GM21447 (cell line): ENCODE data around the gene RDX.
A peak's percentile ranks its signal among the peaks of the same experiment; 100 is the strongest.
"Not testable (repeated sequence)": the region's sequence is repeated elsewhere in the genome, so short reads cannot be mapped to it uniquely, and the experiment has no call there.

Source experiments
- ATAC-seq: cut with Tn5 transposase; IDR thresholded peaks from one replicate; pipeline ENCODE4 v1.9.1; 2021; ENCODE audit not compliant: unreplicated experiment

Gene RDX

GRCh38 chr11:110306019-110306388 lies 9.6 kb upstream of the RDX start:
- not testable (repeated sequence) for ATAC-seq

DNA sequence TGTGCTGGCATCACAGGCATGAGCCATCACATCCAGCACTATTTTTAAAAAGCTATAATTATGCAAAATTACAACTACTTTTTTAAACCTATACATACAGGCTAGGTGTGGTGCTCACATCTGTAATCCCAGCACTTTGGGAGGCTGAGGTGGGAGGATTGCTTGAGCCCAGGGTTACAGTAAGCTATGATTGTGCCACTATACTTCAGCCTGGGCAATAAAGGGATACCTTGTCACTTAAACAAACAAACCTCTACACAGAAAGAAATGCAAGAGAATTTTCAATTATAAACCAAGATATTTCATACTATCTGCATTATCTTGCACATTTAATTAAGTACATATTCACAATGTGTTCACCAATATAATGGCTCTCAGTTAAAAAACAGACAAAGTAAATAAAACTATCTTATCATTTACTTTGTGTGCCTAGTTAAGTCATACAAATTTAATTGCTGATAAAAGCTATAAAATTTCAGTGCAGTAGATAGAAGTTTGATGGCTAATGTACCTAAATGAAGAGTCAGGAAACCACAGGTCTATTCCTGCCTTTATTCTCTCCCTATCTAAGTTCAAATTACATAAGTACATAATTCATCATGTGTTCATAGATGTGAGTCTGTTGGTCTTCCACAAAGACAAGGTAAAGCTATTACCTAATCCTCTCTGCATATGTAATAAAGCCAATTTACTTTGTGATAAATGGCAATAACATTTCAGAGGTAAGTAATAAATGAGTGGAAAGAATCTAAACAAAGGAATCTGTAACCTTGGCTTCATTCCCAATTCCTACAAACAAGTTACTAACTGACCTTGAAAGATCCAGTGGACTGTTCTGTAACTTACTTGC lies 9.0 kb upstream of the RDX start:
- no peak for ATAC-seq

DNA sequence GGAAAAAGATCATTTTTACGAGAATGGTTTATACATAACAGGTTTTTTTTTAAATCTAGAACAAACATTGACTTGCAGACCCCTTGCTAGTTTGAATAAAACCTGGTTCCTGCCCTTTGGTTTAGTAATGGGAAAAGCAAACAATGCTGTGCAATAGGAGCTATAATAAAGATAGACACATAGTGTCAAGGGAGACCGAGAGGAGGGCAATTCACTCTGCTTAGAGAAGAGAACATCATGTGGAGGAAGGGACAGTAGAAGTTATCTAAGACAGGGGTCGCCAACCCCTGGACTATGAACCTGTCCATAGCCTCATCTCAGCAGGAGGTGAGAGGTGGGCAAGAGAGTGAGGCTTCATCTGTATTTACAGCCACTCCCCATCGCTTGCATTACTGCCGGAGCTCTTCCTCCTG lies 7.0 kb upstream of the RDX start:
- ATAC-seq, result no peak

- no peak for ATAC-seq
Observed at GRCh38 chr11:110301577-110301976, 5.2 kb upstream of the RDX start.

DNA sequence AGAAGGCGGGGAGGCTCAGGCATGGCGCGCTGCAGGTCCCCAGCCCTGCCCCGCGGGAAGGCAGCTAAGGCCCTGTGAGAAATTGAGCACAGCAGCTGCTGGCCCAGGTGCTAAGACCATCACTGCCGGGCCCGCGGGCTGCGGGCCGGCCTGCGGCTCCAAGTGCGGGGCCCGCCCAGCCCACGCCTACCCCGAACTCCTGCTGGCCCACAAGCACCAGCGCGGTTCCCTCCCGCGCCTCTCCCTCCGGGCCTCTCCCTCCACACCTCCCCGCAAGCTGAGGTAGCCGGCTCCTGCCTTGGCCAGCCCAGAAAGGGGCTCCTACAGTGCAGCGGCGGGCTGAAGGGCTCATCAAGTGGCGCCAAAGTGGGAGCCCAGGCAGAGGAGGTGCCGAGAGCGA lies 4.6 kb upstream of the RDX start:
- no peak for ATAC-seq

- no peak for ATAC-seq
Observed at GRCh38 chr11:110299006-110299785, 2.8 kb upstream of the RDX start.

DNA sequence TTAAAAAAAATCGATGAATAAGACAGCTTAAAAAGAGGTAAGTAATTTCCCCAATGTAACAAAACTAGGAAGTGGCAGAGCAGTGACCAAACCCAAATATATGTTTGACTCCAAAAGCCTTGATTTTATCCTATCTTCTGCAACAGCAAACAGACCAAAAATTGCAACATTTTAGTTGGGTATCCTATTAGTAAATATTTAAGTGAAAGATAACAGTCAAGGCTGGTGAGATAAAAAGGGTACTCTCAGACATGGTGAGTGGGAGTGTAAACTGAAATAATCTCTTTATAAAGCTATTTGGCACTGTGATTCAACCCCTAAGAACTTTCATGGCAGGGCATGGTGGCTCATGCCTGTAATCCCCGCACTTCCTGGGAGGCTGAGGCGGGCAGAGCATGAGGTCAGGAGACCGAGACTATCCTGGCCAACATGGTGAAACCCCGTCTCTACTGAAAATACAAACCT lies 1.9 kb upstream of the RDX start:
- no peak for ATAC-seq

GRCh38 chr11:110297726-110298300 lies 1.4 kb upstream of the RDX start:
- no peak for ATAC-seq

DNA sequence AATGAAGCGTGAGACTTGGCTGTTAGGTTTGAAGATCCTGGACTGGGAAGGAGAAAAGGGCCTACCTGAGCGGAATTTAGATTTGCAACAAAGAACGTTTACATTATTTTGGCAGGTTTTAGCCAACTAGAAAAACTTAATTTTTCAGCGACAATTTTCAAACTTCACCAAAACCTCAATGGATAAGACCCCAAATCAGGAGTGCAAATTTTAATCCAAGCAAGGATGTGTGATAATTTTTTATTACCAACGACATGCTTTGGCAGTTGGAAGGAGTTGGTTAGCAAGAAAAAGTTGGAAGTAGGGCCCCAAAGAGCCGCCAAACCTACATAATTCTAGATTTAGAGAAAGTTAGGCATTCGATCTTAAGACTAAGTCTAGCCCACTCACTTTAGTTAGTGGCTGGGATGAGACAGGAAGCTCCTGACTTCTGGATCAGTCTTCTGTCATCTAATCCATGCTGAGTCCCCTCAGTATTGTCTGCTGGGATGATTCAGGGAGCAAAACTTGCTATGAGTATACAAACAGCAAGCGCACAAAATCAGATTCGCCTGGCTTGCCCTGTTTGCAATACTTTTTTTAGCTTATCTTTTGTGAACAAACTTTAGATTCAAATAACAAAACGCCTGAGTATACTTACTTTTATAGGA lies 787 bp upstream of the RDX start:
- no peak for ATAC-seq

DNA sequence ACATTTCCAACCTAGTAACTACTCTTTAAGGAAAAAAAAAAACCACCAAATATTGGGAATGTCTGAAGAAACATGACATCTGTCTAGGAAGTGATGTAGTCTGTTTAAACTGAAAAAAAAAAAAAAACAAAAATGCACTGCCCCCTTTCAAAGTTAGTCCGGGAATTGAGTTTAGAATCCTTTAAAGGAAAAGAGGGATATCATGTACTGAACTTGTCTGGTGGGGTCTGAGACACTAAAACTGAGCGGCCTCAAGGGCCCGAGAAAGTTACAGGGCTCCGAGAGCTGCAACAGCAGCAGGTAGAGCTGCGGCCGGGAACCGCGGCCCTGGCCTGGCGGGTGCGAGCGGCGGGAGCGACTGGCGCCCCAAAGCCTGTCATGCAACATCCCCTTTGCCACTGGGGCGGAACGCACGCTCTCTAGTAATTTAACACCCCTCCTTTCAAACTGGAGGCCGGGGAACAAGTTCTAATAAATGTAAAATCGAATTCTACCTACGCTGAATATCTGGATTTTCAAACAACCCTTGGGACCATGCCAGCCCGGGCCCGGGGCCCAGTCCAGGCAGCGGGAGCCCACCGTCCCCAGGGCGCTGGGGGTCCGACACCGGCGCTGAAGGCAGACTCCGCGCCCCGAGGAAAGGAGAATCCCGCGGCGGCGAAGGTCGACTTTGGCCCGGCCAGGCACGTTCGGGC lies 736 bp downstream of the RDX start:
- peak; percentile 58 for ATAC-seq

DNA sequence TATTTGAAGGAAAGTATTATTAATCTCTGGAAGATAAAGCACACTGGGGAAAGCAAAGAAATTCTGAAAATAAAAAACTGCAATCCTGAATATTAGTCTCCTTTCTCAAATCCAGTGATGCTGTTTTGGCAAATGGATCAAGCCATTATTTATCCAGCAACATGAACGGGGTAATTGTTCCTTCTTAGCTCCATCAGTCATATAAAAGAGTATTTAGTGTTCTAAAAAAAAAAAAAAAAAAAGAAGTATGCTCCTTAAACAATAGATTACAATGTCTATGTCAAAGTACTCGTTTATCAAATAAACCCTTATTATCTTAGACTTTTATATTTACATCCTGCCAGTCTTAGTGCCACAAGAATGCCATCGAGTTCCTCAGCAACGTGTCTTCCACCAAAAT lies 1.3 kb downstream of the RDX start:
- ATAC-seq, result no peak

GRCh38 chr11:110294509-110294908 lies 1.9 kb downstream of the RDX start:
- no peak for ATAC-seq

DNA sequence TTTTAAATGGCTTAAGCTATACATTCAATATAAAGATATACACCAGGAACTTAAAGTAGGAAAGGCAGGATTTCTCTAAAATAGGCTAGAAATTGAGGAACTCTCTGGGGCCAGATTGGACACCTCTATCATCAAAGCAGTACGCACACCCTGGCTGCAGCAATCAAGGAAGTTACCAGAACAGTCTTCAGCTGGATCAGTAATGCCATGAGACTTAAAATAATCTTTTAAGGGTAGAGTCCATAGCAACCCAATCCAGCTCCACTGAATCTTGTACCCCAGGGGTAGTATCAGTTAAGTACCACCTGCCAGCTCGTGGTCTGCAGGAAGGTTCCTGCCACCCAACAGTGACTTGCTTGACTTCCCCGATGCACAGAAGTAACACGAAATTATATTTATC lies 3.0 kb downstream of the RDX start:
- no peak for ATAC-seq

- not testable (repeated sequence) for ATAC-seq
Observed at GRCh38 chr11:110292146-110292545, 4.3 kb downstream of the RDX start.

DNA sequence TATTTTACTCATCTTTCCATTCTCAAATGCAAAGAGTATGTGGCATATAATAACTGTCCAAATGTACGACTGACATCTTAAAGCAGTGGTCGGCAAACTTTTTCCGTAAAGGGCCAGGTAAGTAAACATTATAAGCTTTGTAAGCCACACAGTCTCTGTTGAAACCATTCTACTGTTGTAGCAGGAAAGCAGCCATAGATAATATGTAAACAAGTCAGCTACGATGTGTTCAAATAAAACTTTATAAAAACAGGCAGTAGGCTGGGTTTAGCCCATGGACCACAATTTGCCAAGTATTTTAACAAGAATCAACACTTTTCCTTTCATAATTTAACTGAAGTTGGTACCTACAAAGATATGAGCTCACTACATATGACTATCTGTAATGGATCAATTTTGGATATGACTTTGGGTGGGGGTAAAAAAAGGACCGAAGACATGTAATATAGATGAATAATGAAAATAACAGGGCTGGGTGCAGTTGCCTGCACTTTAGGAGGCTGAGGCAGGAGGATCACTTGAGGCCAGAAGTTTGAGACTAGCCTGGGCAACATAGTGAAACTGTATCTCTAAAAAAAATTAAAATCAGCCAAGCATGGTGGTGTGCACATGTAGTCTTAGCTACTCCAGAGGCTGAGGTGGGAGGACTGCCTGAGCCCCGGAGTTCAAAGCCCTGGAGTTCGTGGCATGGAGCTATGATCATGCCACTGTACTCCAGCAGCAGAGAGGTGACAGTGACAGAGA lies 5.7 kb downstream of the RDX start:
- ATAC-seq, result no peak

GRCh38 chr11:110289472-110289871 lies 6.9 kb downstream of the RDX start:
- ATAC-seq, result no peak

DNA sequence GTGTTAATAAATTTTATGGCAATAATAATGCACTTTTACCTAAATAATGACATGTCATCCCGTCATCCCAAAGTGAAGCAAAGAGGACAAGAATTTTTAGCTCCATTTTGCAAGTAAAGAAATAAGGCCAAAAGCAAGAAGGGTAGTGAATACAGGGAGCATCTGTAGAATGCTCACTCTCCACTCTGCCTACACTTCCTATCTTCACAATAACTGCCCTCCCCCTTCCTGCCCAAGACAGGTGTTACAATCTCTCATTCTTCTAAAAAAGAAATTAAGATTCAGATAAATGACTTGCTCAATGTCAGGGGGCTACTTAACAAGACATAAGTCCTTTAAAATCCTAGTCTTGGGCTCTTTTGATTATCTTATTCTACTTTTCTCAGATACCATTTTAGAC lies 8.9 kb downstream of the RDX start:
- no peak for ATAC-seq

GRCh38 chr11:110286298-110287040 lies 9.9 kb downstream of the RDX start:
- no peak for ATAC-seq

DNA sequence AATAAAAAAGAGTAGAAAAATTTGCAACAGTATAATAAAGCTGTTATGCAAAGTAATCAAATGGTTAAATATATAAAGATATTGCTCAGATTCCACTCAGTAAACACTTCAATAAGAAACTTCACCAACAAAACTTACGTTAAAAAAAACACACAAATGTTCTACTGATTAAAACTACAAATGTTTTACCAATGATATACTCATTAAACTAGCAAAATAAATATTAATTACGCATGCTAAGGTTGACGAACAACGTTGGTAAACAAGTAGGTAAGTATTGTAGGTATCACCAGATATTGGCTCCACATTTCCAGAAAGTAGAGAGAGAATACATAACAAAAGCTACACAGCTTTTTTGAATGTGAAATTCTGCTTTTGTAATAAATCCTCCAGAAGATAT lies 12.6 kb downstream of the RDX start:
- no peak for ATAC-seq
